Activated CD4-positive, alpha-beta T cell treated with anti-CD3 and anti-CD28 coated beads, Interleukin-2, Interleukin-6, amounts not matched to agents 100 ng/mL and 50 ng/mL, durations not matched to agents 16 hours and 8 hours (primary cell): ENCODE results near the gene FILIP1L.

Experiments used
- DNase-seq: peaks from one replicate; pipeline ENCODE4 v3.0.0-alpha.2; 2020

The FILIP1L gene

DNA sequence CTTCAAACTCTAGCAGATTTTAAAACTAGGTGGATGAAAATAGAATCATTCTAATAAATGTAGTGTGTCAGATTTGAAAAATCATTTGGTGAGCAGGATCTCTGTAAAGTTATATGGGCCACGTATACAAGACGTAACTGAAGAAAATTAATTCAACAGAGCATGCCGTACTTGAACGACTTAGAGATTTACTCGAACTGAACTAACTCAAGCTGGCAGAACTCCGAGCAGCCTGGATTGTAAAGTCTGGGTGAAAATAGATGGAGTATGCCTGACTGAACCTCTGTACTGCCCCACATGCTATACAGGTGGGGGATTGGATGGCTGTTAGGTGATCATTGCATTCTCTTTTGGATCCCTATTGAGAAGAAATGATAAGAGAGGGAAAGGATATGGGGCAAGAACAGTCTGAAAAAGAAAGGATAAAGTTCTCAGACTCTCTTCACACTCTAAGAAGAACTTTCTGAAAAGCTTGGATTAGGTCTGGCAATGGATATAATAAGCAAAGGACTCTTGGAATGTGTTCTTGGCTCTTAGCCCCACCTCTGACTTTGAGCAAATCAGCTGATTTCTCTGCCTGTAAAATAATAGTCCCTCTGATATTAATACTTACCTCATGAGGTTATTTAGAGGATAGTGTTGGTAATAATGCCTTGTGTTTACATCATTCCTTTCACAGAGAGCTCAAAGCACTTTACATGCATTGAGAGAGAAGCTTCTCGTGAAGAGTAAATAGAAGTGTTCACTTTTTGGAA lies 147.5 kb downstream of the FILIP1L start:
- no peak for DNase-seq

DNA sequence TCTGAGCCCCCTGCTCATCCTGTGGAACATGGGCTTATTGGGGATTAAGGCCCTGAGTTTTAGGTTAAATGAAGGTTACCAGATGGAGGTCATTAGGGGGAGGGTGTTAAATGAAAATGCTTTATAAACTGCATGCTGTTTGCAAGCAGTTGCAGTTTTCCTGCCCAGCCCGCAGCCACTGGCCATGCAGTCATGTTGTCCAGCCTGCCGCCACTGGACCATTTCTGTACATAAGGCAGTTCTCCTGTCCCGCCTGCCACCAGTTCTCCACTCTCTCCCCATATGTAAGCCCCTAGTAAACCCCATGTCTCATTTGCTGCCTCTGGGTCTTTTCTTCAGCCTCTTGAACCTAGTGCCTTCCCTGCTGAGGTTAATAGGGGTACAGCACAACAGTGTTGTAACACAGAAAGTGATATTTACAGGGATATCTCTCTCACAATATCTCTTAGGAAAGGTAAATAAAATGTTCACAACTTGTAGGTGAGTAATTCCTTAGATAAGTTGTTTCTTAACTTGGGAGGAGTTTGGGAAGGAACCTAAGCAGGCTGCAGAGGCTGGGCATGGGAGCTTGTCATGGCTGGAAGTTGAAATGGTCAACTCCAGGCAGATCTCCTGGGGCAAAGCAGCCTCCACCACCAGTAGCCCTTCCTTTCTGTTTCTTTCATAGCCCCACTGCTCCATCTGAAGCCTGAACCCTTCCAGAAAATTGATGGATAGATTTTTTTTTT lies 148.5 kb downstream of the FILIP1L start:
- no peak for DNase-seq

DNA sequence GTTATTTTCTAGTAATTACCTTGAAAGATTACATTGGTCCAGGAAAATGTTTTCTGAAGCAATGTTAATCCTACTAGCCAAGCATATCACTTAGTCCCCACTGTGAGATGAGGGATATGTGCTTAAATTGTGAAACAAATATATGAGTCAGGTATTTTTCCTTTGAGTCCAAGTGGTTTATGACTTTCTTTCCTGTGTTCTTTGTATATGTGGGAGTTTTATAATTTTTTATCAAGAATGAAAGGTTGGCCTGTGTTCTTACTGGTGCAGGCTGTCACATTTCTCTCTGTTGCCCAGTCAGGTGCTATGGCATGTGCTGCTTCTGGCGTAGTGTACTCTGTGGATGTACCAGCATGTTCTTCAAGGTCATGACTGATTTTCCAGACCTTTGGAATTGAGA lies 149.2 kb downstream of the FILIP1L start:
- no peak for DNase-seq

DNA sequence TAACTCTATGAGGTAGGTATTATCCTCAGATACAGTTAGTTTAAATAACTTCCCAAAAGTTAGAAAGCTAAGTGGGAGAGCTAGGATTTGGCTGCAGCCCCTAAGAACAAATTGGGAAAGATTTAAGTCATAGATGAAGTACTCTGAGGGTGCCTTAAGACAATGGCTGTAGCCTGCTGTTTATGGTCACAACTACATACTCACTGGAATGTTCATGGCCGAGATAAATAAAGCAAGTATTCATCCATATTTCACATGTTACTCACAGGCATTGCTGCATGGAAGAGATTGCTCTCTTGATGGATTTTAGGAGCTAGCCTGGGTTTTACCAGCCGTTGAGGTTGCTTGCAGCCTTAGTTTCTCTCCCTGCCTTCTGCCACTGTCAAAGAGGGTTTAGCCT lies 151.6 kb downstream of the FILIP1L start:
- DNase-seq: no peak

DNA sequence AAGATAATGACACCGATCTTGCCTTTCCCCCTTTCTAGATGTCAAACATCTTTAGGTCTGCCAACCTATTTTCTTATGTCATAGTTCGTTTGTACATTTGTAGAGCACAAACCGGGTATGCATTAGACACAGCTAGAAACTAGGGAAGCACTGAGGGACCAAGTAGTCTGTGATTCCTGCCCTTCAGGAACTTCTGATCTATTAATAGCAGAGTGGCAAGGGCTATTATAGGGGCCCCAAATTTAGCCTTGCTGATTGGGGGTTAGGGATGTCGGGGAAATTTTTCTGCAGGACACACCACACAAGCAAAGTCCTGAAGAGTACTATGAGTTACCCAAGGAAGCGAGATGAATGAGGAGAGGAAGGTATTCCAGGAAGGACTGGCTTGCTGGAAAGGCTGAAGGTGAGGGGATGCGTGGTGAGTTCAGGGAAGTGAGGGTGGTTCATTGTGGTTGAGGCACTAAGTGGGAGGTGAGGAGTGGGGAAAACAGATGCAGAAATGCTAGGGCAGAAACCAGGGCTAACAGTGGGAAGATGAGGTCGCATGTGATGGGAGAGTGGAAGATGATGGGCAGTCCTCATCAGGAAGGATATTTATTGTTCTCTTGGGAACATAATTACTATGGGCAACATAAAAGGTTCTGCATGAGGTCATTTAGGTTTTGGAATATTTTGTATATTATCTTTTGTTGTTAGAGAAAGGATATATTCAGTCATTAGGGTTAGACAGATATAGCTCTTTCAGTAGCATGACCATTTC lies 152.4 kb downstream of the FILIP1L start:
- no peak for DNase-seq

DNA sequence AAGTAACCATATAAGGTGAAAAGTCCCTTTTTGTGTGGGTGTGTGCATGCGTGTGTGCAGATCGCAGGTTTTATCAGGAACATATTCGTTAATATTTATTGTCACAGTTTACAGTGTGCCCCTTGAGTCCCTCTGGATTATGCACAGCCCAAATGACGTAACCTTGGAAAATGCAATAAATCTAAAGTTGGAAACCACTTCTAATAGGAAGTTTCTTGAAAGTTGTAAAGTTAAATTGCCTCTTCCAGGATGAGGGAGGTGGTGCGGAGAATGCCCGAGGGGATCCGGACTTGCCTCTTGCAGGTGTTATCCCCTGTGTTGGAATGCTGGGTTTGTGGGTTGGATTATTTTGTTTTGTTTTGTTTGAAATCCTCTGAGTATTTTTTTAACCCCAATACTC lies 153.4 kb downstream of the FILIP1L start:
- DNase-seq: no peak

DNA sequence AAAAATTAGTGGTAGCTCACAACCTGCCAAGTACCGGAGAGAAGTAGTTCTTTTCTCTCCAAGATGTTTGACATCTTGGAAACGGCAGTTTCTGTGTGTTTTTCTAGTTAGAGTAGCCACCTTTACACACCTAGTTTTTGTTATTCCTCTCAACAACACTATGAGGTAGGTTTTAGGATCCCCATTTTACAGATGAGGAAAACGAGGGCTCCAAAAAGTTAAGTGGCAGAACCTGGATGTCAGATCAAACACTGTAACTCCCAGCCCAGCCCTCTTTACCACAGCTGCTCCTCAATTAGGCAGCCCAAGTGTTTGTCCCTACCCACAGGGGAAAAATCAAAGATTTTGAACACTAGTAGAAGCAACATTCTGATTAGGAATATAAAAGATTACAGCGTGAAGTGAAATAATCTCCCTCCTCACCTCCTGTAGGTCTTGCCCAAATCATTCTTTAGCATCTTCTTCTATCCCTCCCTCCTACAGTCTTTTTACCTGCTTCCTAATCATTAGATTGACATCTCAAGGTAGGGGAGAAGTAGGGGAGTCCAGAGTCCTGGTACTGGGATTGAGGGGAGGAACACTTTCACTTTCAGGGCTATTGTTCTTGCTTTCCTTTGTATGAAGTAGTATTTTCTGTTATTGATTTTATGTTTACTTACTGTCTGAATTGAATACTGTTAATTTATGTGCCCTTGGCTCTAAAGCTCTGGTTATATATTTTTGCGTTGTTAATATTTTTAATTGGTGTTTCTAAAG lies 154.0 kb downstream of the FILIP1L start:
- DNase-seq: no peak

DNA sequence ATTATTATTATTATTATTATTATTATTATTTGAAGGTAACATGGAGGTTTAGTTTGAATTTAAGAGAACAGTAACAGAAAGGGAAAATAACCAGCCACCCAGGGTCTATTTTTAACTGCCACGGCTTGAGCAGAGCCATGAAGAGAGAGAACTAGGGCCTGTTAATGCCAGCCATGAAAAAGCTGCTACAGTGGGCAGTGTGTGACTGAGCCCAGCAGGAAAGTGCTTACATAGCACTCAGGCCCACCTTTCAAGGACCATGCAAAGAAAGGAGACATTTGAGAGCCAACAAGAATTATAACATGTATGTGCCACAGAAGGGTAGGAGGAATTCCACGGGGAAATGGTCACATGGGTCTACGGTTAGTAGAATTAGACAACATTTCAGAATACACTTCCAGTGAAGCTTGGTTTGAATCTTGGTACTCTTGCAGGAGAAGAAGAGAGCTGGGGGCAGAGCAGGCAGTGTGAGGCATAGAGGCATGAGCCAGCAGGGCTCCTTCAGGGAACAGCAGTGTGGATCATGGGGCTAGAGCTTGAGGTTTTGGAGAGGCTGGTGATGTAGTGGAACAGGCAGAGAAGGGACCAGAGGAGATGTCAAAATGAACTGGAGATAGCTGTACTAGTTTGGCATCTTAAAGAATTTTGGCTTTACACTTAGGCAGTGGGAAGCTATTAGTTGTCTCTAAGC lies 155.9 kb downstream of the FILIP1L start:
- no peak for DNase-seq

DNA sequence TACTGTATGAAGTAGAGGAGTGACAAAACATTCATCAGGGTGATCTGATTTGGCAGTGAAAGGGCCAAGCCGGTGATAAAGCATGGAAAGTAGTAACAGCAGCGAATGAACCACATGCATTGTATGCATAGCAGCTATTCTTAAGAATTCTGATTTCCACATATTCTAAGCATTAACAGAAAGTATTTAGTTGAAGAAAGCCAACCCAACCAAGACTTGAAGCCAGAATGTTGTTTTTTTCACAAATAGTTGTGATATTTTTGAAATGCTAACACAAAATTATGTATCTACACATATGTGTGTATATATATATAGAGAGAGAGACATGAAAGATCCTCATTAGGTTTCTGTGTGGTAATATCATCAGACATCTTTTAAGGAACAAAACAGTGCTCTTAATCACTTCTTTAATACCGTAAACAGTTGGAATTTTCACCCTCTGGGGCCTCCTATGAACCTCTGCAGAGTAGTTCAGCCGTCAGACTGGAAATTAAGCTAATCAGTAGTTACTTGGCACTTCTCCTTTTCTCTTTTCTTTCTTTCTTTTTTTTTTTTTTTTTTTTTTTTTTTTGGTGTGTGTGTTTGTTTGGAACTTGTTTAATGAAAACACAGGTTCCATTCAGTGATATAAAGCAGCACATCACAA lies 157.0 kb downstream of the FILIP1L start:
- DNase-seq: no peak

DNA sequence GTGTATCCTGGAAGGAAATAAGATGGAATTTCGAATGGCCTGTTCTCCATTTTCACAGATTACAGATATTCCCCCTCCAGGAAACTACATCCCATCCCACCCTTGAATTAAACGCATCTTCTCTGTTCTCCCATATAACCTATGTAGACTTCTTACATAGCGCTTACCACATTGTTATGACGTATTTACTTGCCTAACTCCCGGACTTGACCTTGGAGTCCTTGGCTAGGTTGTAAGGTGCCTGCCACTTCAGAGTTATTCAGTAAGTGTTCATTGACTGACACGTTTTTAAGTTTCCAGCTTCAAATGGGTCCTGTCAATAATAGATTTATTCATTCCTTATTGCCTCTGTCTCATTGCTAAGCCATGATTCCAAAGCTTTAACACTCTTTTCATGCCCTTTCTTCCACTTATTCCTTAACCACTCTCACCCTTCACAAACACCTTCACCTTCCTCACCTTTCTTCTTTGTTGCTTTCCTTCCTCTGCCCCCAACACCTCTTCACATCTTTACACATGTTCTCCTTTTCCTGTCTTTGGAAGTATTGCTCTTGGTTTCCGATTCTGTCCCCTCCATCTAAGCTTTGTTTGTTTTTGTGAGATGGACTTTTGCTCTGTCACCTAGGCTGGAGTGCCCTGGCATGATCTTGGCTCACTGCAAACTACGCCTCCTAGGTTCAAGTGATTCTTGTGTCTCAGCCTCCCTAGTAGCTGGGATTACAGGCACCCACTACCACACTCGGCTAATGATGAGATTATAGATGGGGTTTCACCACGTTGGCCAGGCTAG lies 158.3 kb downstream of the FILIP1L start:
- no peak for DNase-seq

DNA sequence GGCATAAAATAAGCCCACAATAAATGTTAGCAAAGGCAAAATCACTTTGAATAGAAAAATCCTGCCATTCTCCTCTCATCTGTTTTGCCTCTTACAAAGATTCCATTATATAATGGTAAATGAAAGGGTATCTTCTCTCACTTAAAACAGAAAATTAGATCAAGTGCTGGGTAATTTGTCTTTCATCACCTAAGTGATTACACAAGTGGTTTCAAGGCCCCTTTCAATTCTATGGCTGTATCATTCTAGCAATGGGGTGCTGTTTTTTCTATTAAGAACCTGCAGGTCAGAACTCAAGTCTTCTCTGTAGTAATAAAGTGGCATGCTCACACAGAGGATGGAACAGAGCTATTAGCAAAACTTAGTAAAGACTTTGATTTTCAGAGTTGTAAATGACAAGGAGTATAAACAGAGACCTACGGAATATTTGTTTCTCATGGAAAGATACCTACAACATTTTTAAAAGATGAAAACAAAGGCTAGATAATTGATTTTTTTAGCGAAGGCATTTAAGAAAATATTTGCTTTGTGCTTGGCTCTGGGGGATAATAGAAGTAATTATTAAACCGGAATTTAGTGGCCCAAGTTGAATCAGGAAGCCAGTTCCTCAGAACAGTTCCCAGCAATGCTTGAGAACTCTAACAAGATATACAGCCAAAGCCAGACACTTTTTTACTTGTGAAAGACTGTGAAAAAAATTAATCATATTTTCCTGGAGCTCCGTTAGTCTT lies 159.2 kb downstream of the FILIP1L start:
- DNase-seq: no peak

DNA sequence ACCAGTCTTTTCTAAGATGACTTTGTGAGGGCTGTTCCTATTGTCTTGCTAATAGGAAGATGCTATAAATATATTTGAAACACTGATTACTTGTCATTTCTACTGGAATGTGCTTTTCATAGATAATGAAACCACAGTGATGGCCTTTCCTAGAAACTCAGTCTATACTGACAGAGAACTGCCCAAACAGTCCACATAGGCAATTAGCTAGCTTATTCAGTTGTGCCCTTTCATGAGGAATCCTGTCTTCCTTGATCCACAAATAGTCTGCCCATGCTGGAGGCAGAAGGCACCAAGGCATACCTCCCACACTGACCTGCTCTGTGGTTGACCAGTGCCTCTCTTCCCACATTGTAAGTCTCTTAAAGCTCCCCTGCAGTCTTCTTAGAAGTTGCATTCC lies 160.7 kb downstream of the FILIP1L start:
- DNase-seq: no peak

DNA sequence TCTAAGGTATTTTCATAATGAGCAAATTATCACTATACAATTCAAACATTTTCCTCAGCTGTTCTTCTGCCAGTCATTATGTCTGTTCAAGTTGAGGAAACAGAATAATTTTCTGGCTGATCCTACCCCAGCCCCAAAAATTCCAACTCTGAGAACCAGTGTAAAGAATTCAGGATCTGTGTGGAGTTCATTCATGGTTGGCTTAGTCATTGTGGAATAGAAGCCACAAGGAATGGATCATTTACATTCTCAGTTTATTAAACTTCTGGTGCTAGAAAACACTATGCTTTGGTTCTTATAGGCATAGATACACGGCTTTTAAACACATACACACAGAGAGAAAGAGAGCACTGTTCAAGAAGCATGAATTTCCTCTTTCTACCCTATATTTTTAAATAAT lies 162.0 kb downstream of the FILIP1L start:
- DNase-seq: no peak

DNA sequence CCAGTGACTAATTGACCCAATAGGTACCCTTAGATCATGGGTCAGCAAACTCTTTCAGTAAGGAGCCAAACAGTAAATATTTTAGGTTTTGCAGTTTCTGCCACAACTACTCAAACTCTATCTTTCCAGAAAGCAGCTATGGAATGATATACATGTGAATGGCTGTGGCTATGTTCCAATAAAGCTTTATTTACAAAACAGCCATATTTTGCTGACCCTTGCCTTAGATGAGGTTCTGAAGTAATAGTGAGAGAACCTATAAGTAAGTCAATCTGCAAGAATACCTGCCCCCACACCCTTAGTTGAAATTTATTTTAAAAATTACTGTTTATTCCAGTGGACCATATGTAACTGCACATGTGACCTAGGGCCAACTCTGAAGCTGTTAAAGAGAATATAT lies 162.6 kb downstream of the FILIP1L start:
- no peak for DNase-seq

DNA sequence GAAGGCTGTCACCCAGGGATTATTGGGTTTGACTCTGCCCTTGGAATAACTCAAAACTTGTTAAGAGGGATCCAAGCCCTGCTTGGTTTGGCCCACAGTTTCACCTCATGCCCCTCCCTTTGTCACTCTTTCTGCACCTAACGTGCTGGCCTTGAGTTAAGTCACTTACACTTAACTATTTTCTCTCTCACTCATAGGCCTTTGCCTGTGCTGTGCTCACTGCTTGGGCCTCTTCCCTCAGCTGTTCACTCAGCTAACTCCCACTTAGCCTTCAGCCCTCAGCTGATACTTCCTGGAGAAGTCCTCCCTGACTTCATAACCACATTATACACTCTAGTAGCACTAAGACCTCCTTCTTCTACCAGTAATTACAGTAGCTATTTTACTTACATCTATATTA lies 163.4 kb downstream of the FILIP1L start:
- DNase-seq: no peak

DNA sequence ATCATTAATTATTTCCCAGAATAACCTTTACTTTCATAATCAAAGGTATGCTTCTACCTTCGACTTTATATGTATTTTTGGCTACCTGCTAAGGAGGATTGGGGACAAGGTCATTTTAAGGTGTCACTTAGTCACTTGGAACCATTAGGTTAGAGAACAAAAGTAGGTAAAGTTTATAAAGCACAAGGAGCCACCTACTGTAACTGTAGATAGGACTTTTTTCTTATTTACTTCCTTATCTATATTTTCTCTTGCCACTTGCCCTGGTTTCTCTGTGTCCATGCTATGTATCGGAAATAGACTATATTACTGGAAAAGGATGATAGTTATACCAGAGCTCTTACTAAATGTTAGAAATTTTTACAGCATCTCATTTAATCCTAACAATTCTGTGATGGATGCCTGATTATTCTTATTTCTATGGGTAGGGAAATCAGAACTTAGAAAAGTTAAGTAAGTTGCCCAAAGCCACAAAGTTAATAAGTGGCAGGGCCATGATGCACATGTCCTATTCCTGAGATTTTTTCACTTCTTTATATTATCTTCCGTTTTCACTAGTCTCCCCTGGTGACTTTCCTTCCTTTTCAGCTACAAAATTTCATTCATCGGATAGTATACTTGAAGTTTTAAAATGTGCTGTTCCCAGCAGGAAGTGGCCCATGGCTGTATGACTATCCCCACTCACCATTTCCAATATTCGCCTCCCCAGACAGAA lies 164.2 kb downstream of the FILIP1L start:
- DNase-seq: no peak

DNA sequence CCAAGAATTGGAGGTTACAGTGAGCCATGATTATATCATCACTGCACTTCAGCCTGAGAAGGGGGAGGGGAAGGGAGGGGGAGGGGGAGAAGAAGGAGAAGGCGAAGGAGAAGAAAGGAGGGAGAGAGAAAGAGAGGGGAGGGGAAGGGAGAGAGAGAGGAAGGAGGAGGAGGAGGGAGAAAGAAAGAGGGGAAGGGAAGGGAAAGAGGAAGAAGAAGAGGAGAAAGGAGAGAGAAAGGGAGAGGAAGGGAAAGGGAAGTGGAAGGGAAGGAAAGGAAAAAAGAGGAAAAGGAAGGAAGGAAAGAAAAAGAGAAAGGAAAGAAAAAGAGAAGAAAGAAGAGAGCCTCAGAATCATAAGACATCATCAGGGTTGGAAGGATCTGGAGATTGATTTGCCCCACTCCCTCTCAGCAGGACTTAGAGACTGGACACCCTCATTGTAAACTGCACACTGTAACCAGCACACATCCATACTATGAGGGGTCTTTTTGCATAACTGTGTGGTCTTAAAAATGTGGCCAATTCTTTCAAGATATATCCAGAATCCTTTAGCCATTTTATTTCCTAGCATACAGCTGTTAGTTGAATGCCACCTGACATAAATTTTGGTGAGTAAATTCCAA lies 165.7 kb downstream of the FILIP1L start:
- no peak for DNase-seq

DNA sequence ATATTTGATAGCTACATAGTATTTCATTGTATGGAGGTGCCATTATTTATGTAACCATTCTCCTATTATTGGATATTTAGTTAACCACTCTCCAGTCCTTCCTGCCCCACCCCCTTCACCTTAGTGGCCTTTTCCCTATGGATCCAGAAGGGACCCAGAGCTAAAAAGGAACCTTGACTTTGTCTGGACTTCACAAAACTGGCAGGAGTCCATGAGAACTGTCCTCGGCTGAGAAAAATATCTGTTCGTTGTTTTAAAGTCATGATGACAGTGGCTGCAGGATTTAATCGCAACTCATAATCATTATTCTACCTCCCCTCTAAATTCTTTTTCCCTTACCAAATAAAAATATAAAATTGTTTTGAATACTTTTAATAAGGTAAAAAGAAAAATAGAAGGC lies 166.9 kb downstream of the FILIP1L start:
- DNase-seq: no peak

DNA sequence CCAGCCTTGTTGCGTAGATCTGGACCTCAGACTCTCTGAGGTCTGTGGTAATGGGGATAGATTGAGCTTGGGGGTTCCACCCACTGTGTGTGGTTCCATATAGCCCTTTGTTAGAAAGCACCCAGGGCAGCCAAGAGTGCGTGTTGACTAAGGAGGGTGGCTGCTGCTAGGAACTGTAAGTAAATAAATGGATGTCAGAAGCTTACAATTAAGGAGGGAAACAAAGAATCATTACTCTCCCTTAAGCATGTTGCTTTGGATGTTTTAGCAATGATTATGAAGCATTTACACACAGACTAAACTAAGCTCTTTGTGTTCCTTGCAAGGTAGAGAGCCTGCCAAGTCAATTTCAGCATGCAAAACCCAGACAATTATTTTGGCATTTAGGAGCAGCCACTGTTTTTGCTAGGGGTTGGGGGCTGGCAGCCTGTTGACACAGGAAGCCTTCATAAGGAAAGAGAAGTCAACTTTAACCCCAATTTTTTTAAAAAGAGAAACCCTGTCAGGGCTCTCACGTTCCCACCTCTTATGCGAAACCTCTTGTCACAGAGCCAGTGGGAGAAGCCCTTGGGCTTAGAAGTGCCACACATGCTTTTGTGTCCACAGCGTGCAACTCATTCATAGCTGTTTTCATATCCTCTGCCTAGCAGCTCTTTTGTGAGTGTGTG lies 168.8 kb downstream of the FILIP1L start:
- DNase-seq: no peak
